Choroid plexus epithelial cell (primary cell): ENCODE data around the gene DMRTB1.

Experiments
- DNase-seq: peaks from one replicate; pipeline ENCODE4 v3.0.0-alpha.2; 2010; ENCODE audit warnings: low read depth
- H3K4me3 ChIP-seq: 2 replicates; pipeline ENCODE4 v1.5.1; 2011; ENCODE audit warnings: low read depth, mild to moderate bottlenecking, control low read depth, low read length, moderate library complexity
- CTCF ChIP-seq: conservative IDR thresholded peaks from 2 replicates; pipeline ENCODE4 v1.5.1; 2011; ENCODE audit warnings: low read depth, mild to moderate bottlenecking, control low read depth, inconsistent platforms, low read length, moderate library complexity

The DMRTB1 gene

DNA sequence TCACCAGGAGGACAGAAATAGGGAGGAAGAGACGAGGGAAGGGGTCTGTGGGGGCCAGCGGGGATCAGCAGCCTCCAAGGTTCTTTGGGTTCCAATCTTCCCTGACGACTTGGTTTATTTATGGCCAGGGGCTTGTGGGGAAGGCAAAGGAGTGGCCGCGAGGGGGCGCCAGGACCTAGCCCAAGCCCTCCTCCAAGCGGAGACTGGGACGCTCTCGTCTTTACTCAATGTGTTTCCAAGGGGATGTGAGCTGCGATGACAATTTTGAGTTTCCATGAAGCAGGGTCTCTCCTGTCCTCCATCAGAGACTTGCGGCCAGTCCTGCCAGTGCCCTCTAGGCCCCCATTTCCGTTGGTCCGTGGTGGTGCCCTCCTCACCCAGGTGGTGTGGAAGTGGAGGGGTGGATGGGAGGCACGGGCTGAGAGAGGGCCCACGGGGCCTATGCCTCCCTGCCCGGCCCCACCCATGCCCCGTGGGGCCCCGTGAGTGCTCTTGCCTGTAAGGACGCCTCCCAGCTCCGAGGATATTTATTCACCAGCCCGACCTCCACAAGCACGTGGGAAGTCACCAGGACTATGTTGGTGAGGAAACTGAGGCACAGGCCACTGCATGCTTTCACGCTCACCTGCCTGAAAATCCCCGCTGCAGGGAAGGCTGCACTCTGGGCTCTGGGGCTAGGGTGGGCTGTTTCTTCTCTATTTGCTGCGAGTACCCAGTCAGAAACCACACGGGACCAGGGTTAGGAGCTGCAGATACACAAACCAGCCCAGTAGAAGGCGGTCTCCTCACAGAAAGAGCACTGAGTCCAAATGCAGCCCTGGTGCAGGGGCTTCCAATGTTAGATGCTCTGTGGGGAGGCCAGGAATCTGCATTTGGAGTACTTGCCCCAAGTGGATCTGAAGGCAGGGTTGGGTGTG lies 26.5 kb downstream of the DMRTB1 start:
- DNase-seq: peak; percentile 89
- peak; percentile 93 for TF ChIP-seq CTCF
- no peak overlapping the region for H3K4me3 ChIP-seq

DNA sequence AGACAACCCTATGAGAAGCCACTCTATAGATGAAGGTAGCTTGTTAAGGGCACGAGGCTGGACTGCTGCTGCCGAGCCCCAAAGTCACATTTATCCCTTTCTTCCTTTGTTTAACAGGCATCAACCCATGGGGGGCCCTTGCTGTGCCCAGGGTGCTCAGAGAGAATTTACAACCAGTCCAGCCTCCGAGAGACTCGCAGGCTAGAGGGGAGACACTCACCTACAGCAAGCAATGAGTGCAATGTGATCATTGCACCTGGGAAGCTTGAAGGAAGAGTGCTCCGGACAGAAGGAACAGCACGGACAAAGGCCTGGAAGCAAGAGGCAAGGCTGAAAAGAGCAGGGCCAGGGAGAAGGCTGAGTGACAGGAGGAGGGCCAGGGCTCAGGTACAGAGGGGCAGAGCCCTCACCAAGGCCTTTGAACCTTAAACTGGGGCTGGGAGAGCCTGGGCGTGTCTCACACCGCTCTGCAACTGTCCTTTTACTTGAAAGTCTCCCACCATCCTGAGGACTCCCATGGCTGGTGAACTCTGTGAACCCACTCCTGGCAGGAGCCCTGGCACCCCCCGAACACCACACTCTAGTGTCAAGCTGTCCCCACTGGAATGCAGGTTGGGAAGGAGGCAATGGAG lies 27.3 kb downstream of the DMRTB1 start:
- no peak overlapping the region for H3K4me3 ChIP-seq
- TF ChIP-seq CTCF: no peak
- no peak for DNase-seq

DNA sequence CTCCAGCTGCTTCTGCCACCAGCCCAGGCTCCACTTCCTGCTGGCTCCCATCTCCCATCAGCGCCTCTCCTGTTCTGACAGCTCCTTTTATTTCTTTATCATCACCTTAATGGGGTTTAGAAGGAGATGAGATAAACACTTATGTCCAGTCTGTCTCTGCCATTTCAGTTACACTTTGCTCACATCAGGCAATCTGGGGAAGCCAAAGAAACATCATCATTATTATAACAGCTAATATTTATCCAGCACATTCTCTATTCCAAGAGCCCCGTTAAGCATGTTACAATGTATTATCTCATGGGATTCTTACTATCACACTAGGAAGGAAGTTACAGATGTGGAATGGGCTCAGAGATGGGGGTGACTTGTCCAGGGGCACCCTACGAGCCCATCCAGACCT lies 31.2 kb downstream of the DMRTB1 start:
- no peak overlapping the region for H3K4me3 ChIP-seq
- no peak for DNase-seq
- no peak for TF ChIP-seq CTCF

- no peak for DNase-seq
- no peak overlapping the region for H3K4me3 ChIP-seq
- TF ChIP-seq CTCF: no peak
Observed at GRCh38 chr1:53495633-53496345, 36.6 kb downstream of the DMRTB1 start.

DNA sequence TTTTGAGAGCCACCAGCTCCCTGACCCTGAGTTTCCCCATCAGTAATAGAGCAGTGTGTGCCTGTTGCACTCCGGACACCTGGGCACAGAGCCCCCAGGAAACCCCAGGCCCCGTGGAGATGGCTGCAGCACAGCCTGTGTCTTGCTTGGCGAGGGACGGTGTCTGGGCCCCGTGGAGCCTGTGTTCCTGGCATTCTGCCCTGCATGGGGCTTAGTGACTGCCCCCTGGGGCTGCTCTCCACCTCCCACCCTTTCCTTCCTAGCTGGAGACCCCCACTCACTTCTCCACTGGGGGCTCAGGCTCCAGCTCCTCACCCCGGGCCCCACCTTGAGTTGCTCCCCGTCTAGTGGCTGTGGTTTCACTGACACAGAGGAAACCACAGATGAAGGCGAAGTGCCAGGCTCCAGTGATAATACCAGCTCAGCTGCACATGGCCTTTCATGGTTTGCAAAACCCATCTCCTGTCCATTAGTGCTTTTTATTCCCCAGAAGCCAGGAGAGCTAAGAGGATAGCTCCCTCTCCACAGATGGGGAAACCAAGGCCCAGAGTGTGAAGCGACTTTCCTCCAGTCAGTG lies 39.4 kb downstream of the DMRTB1 start:
- H3K4me3 ChIP-seq: no peak overlapping the region
- no peak for TF ChIP-seq CTCF
- peak; percentile 22 for DNase-seq

DNA sequence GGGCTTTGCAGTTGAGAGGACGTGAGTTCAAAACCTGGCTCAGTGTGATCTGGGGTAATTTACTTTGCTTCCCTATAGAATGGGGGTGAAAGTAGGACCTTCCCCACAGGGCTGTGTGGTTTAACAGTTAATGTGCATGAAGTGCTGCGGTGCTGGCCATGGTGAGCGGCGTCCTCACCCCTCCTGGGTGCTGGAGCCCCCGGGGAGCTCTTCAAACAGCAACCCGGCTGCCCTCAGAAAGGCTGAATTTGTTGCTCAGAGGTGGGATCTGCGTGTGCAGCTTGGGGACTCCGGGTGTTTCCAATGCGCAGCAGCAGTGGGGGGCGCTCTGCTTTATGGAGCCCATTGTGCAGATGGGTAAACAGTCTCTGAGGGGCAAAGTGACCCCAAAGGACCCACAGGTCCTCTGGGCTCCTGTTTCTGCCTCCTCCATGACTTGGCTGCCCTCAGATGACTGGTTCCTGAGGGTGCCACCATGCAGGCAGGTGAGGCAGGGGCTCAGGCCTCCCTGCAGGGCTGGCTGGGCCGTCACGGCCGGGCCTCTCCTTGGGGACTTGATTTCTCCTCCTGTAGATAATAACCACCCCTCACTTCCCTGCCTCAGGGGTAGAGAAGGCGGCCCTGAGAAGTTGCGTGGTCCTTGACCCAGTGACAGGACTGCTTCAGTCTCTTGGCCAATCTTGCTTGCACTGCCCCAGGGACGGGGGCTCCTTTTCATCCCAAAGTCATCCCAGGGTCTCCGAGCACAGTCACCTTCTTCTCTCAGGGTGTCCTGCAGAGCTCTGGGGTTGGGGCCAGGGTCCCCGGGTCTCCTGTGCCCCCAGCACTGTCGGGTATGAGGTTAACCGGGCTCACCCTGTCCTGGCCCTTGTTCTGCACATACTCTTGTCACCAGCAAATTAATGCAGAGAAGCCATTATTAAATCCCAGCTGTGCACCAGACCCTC lies 40.3 kb downstream of the DMRTB1 start:
- no peak for TF ChIP-seq CTCF
- no peak for DNase-seq

More for the DNA sequence above, 40.3 kb downstream of the DMRTB1 start:
- H3K4me3 ChIP-seq: no peak overlapping the region
